A549 (cell line): ENCODE measurements around the gene ITPA. TPM values are rescaled to one million over a fixed set of nuclear protein-coding genes. Genes with fewer than 3 reads are reported as not detected.

ENCODE experiments used
- ATAC-seq, 2 experiments: fragments of 200-7000 bp in 1 of 2; fragments of >200 bp in 1 of 2; cut with Nextera tagmentation in 1 of 2; cut with Tn5 transposase in 1 of 2; 3 replicates each; pipeline versions ENCODE4 v1.8.0 to v1.9.1; 2018 to 2020; ENCODE audit warnings: mild to moderate bottlenecking in 1 of 2, moderate library complexity in 1 of 2
- CTCF ChIA-PET: fragments of 300-600 bp; sonication (Branson Sonifier 250); formaldehyde crosslinking; extraction: SDS; loops from one replicate; lab custom pipeline; 2021; ENCODE audit warnings: antibody characterized with exemption, inconsistent platforms; lab: Yijun Ruan, JAX
- POLR2A ChIA-PET: fragments of 350-600 bp; formaldehyde crosslinking; extraction: SDS; loops from one replicate; lab custom pipeline; 2021; ENCODE audit warnings: antibody characterized with exemption, inconsistent platforms; lab: Yijun Ruan, JAX
- DNase-seq, 2 experiments: peaks; one replicate each; pipeline versions ENCODE4 v3.0.0 to v3.0.0-alpha.2; 2011 to 2016; ENCODE audit warnings: low read depth in 1 of 2, low spot score in 1 of 2
- FAIRE-seq: peaks from 2 replicates; lab custom pipeline; 2011; peaks lifted over from hg19 to GRCh38; lab: Jason Lieb, UNC
- H3K27ac ChIP-seq, 2 experiments: fragments of >200 bp; sonication (Bioruptor Twin); formaldehyde crosslinking; 3 replicates each; pipeline ENCODE4 v1.5.1; 2016 to 2017
- H3K4me1 ChIP-seq: fragments of >200 bp; sonication (Bioruptor Twin); formaldehyde crosslinking; 3 replicates; pipeline ENCODE4 v1.6.1; 2016
- H3K4me2 ChIP-seq: fragments of >200 bp; sonication (Bioruptor Twin); formaldehyde crosslinking; 3 replicates; pipeline ENCODE4 v1.6.1; 2016
- H3K4me3 ChIP-seq: fragments of >200 bp; sonication (Bioruptor Twin); formaldehyde crosslinking; 3 replicates; pipeline ENCODE4 v1.5.1; 2016
- H3K9me3 ChIP-seq: fragments of >200 bp; sonication (Bioruptor Twin); formaldehyde crosslinking; 3 replicates; pipeline ENCODE4 v1.6.1; 2016
- CHD2 ChIP-seq: fragments of 150-350 bp; IDR thresholded peaks from 2 replicates; pipeline ENCODE4 v1.6.1; 2014; ENCODE audit warnings: low read length; ENCODE audit not compliant: partially characterized antibody
- FOSL2 ChIP-seq, 2 experiments: fragments of 450-650 bp in 1 of 2; fragments of >200 bp in 1 of 2; sonication (Bioruptor Twin) in 1 of 2; formaldehyde crosslinking; IDR thresholded peaks; 2 replicates each; pipeline versions ENCODE4 v1.5.0 to v1.6.1; 2016 to 2020; ENCODE audit warnings: mild to moderate bottlenecking in 1 of 2, moderate library complexity in 1 of 2
- GATA3 ChIP-seq: IDR thresholded peaks from 2 replicates; pipeline ENCODE4 v1.6.1; 2012; ENCODE audit warnings: borderline replicate concordance
- HDAC2 ChIP-seq: fragments of 200-600 bp; sonication (generic); IDR thresholded peaks from 2 replicates; pipeline ENCODE4 v1.6.1; 2016
- HOXB5 ChIP-seq: fragments of 250-450 bp; sonication (Bioruptor Pico); IDR thresholded peaks from 2 replicates; pipeline ENCODE4 v1.5.0; 2020; ENCODE audit warnings: mild to moderate bottlenecking, moderate library complexity
- KDM1A ChIP-seq: fragments of 200-600 bp; sonication (generic); IDR thresholded peaks from 2 replicates; pipeline ENCODE4 v1.6.1; 2016; ENCODE audit warnings: low read depth, mild to moderate bottlenecking
- MAFK ChIP-seq: fragments of 450-650 bp; IDR thresholded peaks from 2 replicates; pipeline ENCODE4 v1.6.1; 2014; ENCODE audit not compliant: partially characterized antibody
- MAZ ChIP-seq: fragments of 150-350 bp; IDR thresholded peaks from 2 replicates; pipeline ENCODE4 v1.6.1; 2014; ENCODE audit warnings: antibody characterized with exemption, low read depth, low read length, borderline replicate concordance
- MYC ChIP-seq: IDR thresholded peaks from 2 replicates; pipeline ENCODE4 v1.6.1; 2012; ENCODE audit warnings: mild to moderate bottlenecking, inconsistent platforms, low read length, improper control_type of control experiment, borderline replicate concordance
- NPAS2 ChIP-seq: fragments of 250-450 bp; sonication (Bioruptor Pico); IDR thresholded peaks from 2 replicates; pipeline ENCODE4 v1.8.0; 2022; ENCODE audit warnings: mild to moderate bottlenecking, moderate library complexity, borderline replicate concordance
- PHF8 ChIP-seq: fragments of 200-600 bp; sonication (generic); IDR thresholded peaks from 2 replicates; pipeline ENCODE4 v1.6.1; 2016; ENCODE audit warnings: low read depth, mild to moderate bottlenecking, antibody characterized with exemption, moderate library complexity, borderline replicate concordance
- RCOR1 ChIP-seq: fragments of 150-350 bp; IDR thresholded peaks from 2 replicates; pipeline ENCODE4 v1.6.1; 2014; ENCODE audit warnings: antibody characterized with exemption, low read length, low read depth
- SMC3 ChIP-seq: fragments of >200 bp; sonication (Bioruptor Twin); formaldehyde crosslinking; IDR thresholded peaks from 3 replicates; pipeline ENCODE4 v1.6.1; 2018; ENCODE audit warnings: inconsistent platforms
- TFCP2L1 ChIP-seq: fragments of 250-450 bp; sonication (Bioruptor Pico); IDR thresholded peaks from 2 replicates; pipeline ENCODE4 v1.5.0; 2021; ENCODE audit warnings: mild to moderate bottlenecking
- ZFP36 ChIP-seq: fragments of 450-650 bp; IDR thresholded peaks from 2 replicates; pipeline ENCODE4 v1.6.1; 2014; ENCODE audit warnings: borderline replicate concordance; ENCODE audit not compliant: partially characterized antibody
- ZSCAN20 ChIP-seq: fragments of 250-450 bp; sonication (Bioruptor Pico); IDR thresholded peaks from 2 replicates; pipeline ENCODE4 v1.8.0; 2022; ENCODE audit warnings: mild to moderate bottlenecking, moderate library complexity
- WGBS: methylation state at CpG from one replicate; pipeline ENCODE4 v1.1.6; 2017; ENCODE audit errors: missing lambda C conversion rate; 5-methylcytosine and 5-hydroxymethylcytosine counted together
- polyA plus RNA-seq, 4 experiments: library from polyadenylated mRNA; depleted of rRNA in 3 of 4; stranded (reverse); fragments of >200 nt; fragmentation: RNase III in 1 of 4; extraction: RNeasy Plus Mini Kit Qiagen cat#74134 plus additional on column Dnase treatment in 1 of 4; gene quantifications; 2 replicates in 3 of 4; 3 replicates in 1 of 4; pipeline ENCODE4 v1.2.3, GENCODE V29; 2011 to 2017
- TF ChIP-seq, protein P1 (sequence below): IDR thresholded peaks from 2 replicates; pipeline ENCODE4 v1.6.1; 2012; ENCODE audit warnings: low read depth, borderline replicate concordance
- TF ChIP-seq, protein P2 (sequence below): fragments of 450-650 bp; IDR thresholded peaks from 2 replicates; pipeline ENCODE4 v1.6.1; 2014; ENCODE audit warnings: antibody characterized with exemption
- TF ChIP-seq, protein P3 (sequence below): fragments of 150-350 bp; IDR thresholded peaks from 2 replicates; pipeline ENCODE4 v1.6.1; 2014; ENCODE audit warnings: low read depth, mild to moderate bottlenecking, low read length
- TF ChIP-seq, protein P4 (sequence below): fragments of >200 bp; sonication (Bioruptor Twin); formaldehyde crosslinking; IDR thresholded peaks from 3 replicates; pipeline ENCODE4 v1.6.1; 2016
- TF ChIP-seq, protein P5 (sequence below): IDR thresholded peaks from 2 replicates; pipeline ENCODE4 v1.6.1; 2012

ITPA gene
- polyA plus RNA-seq, 2 of the 4 experiments (the other 2 are of a cell fraction): 54.0 to 106 TPM

DNA sequence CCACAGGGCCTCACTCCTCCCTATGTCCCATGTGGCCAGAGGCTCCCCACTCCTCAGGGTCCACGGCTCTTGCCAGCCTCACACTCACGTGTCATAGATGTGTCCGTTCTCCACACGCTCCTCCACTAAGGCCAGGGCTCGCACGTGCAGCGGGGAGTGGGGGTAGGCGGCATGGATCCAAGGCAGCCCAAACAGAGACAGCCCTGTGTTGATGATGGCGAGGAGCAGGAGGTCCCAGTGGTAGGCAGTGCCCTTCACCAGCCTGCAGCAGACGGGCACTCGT is 19.4 kb downstream of the ITPA start:
- WGBS: 93% methylated on average over 11 of the region's 11 CpGs
- DNase-seq (no peak), FAIRE-seq (no peak), ATAC-seq (no peak)
- CTCF ChIA-PET: interaction anchor here (2.0 to 4.1 kb wide), 2 partner anchors 10 to 21 kb away, joined by 4 to 32 read pairs; no protein-coding TSS in a partner anchor
- TF ChIP-seq KDM1A (no peak), NPAS2 (CRISPR knock-in tag) (no peak)
- TF ChIP-seq, protein P1, sequence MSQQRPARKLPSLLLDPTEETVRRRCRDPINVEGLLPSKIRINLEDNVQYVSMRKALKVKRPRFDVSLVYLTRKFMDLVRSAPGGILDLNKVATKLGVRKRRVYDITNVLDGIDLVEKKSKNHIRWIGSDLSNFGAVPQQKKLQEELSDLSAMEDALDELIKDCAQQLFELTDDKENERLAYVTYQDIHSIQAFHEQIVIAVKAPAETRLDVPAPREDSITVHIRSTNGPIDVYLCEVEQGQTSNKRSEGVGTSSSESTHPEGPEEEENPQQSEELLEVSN: no peak
- Histone ChIP-seq H3K4me2 (no peak overlapping the region), H3K4me1 (peaks cover 17% of the 10 kb centered on the region), H3K9me3 (no peaks in the 10 kb centered on the region), H3K27ac (no peak overlapping the region), H3K4me3 (no peak overlapping the region)
- POLR2A ChIA-PET: no interaction called here

DNA sequence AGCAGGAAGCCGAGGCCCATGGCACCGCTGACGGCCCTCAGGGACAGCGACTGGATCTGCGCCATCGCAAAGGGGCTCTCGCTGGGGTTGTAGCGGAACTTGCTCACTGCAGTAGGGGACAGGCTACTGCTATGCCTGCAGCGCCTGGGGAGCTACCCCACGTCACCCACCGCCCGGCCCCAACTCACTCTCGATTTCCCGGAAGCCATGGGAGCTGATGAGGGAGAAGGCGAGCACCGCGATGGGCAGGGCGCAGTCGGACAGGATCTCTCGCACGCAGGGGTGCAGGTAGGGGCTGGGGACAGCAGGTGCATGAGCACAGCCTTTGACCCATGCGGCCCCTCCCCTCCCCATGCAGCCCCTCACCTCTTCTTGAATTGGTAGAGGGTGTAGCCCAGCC is 19.9 kb downstream of the ITPA start:
- H3K4me2 ChIP-seq: no peak overlapping the region
- DNase-seq: no peak
- H3K4me1 ChIP-seq: peaks cover 12% of the 10 kb centered on the region; the same call in 2 of the 3 replicates
- ATAC-seq: no peak
- POLR2A ChIA-PET: no interaction called here
- no peak for TF ChIP-seq GATA3
- no peak for TF ChIP-seq ZFP36
- TF ChIP-seq PHF8: no peak
- TF ChIP-seq HOXB5 (CRISPR knock-in tag): no peak
- TF ChIP-seq RCOR1: no peak
- no peak for TF ChIP-seq MYC
- TF ChIP-seq TFCP2L1 (CRISPR knock-in tag): no peak
- no peak for TF ChIP-seq SMC3
- TF ChIP-seq, protein P2, sequence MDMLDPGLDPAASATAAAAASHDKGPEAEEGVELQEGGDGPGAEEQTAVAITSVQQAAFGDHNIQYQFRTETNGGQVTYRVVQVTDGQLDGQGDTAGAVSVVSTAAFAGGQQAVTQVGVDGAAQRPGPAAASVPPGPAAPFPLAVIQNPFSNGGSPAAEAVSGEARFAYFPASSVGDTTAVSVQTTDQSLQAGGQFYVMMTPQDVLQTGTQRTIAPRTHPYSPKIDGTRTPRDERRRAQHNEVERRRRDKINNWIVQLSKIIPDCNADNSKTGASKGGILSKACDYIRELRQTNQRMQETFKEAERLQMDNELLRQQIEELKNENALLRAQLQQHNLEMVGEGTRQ: no peak
- TF ChIP-seq, protein P3, sequence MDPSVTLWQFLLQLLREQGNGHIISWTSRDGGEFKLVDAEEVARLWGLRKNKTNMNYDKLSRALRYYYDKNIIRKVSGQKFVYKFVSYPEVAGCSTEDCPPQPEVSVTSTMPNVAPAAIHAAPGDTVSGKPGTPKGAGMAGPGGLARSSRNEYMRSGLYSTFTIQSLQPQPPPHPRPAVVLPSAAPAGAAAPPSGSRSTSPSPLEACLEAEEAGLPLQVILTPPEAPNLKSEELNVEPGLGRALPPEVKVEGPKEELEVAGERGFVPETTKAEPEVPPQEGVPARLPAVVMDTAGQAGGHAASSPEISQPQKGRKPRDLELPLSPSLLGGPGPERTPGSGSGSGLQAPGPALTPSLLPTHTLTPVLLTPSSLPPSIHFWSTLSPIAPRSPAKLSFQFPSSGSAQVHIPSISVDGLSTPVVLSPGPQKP: no peak
- no peak for TF ChIP-seq FOSL2 (IDR thresholded peaks at IDR 0.05)
- TF ChIP-seq FOSL2 (CRISPR knock-in tag; IDR thresholded peaks at IDR 0.05): no peak
- TF ChIP-seq CHD2: no peak
- TF ChIP-seq MAZ: no peak
- TF ChIP-seq HDAC2: no peak
- no peak overlapping the region for H3K4me3 ChIP-seq
- 89% methylated on average over 22 of the region's 22 CpGs for WGBS
- H3K9me3 ChIP-seq: no peaks in the 10 kb centered on the region
- CTCF ChIA-PET: interaction anchor here (0.6 to 4.1 kb wide), 3 partner anchors 11 to 20 kb away, joined by 3 to 32 read pairs (median 4); no protein-coding TSS in a partner anchor
- FAIRE-seq: no peak
- H3K27ac ChIP-seq: no peak overlapping the region

DNA sequence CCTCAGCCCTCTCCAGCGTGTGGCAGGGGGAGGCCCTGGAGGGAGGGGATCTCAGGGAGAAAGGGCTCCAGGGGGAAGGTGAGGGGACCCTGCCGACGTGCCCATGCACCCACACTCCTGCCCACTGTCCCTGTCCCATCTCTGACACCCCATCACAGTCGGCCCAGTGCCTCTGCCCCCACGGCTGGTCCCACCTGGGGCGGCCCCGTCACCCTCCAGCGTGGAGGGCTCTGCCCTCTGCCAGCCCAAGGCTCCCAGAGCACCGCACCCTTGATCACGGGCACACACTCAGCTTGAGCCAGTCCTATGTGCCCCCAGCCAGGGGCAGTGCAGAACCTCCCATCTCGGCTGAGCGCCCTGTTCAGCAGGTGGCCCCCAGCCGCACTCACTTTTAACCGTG is 20.5 kb downstream of the ITPA start:
- Histone ChIP-seq H3K27ac (no peak overlapping the region), H3K4me1 (peaks cover 6% of the 10 kb centered on the region; the same call in 1 of the 3 replicates), H3K4me3 (no peak overlapping the region), H3K9me3 (no peaks in the 10 kb centered on the region), H3K4me2 (no peak overlapping the region)
- CTCF ChIA-PET: interaction anchor here (0.6 to 4.1 kb wide), 3 partner anchors 11 to 99 kb away, joined by 3 to 32 read pairs (median 3); no protein-coding TSS in a partner anchor
- no peak for TF ChIP-seq KDM1A
- no peak for TF ChIP-seq ZSCAN20 (CRISPR knock-in tag)
- TF ChIP-seq MAFK: no peak
- TF ChIP-seq, protein P4, sequence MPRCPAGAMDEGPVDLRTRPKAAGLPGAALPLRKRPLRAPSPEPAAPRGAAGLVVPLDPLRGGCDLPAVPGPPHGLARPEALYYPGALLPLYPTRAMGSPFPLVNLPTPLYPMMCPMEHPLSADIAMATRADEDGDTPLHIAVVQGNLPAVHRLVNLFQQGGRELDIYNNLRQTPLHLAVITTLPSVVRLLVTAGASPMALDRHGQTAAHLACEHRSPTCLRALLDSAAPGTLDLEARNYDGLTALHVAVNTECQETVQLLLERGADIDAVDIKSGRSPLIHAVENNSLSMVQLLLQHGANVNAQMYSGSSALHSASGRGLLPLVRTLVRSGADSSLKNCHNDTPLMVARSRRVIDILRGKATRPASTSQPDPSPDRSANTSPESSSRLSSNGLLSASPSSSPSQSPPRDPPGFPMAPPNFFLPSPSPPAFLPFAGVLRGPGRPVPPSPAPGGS: no peak
- TF ChIP-seq, protein P5, sequence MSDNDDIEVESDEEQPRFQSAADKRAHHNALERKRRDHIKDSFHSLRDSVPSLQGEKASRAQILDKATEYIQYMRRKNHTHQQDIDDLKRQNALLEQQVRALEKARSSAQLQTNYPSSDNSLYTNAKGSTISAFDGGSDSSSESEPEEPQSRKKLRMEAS: no peak
- WGBS: 90% methylated on average over 12 of the region's 14 CpGs
- no peak for FAIRE-seq
- POLR2A ChIA-PET: no interaction called here
- no peak for DNase-seq
- no peak; a peak in 1 of 6 replicates for ATAC-seq
